ENCODE measurements around the gene KLHL7.

The KLHL7 gene, protein sequence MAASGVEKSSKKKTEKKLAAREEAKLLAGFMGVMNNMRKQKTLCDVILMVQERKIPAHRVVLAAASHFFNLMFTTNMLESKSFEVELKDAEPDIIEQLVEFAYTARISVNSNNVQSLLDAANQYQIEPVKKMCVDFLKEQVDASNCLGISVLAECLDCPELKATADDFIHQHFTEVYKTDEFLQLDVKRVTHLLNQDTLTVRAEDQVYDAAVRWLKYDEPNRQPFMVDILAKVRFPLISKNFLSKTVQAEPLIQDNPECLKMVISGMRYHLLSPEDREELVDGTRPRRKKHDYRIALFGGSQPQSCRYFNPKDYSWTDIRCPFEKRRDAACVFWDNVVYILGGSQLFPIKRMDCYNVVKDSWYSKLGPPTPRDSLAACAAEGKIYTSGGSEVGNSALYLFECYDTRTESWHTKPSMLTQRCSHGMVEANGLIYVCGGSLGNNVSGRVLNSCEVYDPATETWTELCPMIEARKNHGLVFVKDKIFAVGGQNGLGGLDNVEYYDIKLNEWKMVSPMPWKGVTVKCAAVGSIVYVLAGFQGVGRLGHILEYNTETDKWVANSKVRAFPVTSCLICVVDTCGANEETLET

DNA sequence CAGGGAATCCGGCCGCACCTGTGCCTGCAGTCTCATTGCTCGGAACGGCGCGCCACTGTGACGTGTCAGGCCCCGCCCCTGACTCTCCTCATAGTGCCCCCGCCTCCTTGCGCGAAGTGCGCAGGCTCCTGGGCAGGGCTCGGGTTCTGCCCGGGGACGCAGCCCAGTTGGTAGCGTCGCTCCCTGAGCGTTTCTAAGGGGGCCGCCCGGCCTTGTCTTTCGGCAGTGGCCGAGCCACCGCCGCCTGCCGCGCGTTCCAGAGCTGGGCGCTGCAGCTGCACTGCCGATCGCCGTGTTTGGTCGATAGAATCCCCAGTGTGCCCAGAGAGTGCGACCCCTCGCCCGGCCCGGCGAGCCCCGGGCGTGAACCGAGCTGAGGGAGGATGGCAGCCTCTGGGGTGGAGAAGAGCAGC is at the start of gene KLHL7:
KLHL7 (plus strand) TSS at position 142 of the 413 bp plus-strand sequence; CDS start at position 384, 242 bp downstream.
- peak; percentile 54 for DNase-seq

DNA sequence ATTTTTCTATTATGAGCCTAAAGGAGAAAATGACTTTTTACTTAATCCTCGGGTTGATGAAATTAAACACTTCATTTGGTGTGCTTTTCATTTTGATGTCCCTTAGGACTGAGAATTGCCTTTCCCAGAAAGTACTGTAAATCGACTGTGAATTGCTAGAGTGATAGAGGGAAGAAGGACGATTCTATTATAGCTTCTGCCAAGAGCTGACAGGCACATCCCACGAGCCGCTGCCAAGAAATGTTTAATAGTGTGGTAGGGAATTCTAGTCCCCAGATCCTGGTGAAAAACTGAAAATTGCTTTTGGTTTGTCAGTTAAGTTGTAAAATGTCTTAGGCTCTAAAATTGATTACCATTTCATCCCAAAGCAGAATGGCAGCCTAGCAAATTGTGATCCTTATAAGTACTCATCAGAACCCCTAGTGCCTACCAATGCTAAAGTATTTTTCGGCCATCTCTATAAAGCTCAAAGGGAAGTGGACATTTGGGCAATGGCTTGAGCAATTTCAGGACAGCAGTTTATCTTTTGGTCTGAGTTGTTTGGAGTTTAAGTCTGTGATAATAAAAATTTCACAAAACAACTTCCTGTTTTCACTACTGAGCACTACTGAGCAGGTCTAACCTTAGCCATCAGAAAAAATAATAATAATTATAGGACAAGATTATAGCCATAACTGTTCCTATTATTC is 47.0 kb upstream of the KLHL7 start:
- DNase-seq: no peak

DNA sequence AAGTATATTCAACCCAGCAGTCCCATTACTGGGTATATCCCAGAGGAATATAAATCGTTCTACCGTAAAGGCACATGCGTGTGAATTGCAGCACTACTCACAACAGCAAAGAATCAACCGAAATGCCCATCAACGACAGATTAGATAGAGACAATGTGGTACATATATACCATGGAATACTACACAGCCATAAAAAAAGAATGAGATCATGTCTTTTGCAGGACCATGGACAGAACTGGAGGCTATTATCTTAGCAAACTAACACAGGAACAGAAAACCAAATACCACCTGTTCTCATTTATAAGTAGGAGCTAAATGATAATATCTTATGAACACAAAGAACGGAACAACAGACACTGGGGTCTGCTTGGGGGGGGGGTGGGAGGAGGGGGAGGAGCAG is 44.3 kb upstream of the KLHL7 start:
- no peak for DNase-seq

DNA sequence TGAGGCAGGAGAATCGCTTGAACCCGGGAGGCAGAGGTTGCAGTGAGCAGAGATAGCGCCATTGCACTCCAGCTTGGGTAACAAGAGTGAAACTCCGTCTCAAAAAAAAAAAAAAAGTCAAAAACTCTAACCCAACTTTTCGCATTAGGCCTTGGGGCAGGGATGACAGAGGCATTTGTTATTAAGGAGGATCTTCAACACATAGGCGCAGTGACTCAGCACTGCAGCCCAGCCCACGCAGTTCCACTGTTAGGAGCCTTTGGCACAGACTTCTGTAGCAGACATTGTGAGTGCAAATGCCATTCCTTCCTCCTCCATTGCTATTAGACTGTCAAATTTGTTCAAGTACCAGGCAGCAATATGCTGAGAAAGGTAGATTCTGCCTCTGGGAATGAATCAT is 43.1 kb upstream of the KLHL7 start:
- no peak for DNase-seq

DNA sequence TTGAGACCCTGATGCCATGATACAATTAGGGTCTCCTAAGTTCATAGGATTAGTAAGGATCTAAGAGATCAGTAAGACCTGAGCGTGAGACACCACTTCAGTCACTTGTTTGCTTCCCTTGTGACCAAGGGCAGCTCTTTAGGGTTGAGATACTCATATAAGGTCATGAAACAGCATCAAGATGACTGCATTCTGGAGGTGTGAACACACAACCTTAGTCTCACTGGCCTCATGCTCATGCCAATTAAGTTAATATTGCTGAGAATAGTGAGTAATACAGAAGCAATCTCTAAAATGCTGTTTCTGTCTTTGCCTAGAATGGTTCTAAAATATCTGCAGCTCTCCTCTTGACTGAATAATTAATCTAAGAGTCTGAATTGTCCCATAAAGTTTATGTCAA is 39.6 kb upstream of the KLHL7 start:
- DNase-seq: no peak

DNA sequence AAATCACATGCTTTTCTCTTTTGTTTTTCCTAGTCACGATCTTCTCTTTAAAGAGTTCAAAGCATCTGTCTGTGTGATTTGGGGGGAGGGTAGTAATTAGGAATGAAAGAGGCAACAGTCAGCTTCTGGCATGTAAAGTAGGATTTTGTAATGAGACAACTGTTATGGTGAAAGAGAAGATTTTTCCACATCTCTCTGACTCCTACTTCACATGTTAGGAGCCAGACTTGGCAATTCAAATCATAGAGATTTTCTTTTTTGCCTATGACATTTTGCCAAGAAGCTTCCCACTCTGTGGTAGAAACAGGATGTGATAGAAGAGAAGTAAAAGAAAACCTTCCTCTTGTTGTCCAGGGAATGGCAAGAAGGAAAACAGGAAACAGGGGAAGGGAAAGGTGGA is 38.3 kb upstream of the KLHL7 start:
- no peak for DNase-seq

DNA sequence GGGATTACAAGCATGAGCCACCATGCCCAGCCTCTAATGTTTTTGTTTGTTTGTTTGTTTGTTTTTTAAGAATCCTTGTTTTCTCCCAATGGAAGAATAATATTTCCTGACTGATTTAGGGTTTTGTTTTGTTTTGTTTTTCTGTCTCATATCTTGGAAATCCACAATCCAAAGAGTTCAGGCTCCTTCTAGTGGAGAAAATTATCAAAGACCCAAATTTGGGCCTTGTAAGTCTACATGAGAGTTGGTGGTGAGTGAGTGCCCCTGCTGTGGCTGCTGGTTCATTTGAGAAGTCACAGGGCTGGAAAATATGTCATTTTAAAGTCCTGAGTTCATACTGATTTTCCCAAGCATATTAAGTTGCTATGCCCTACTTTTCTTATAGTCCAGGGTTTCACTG is 33.5 kb upstream of the KLHL7 start:
- DNase-seq: no peak

DNA sequence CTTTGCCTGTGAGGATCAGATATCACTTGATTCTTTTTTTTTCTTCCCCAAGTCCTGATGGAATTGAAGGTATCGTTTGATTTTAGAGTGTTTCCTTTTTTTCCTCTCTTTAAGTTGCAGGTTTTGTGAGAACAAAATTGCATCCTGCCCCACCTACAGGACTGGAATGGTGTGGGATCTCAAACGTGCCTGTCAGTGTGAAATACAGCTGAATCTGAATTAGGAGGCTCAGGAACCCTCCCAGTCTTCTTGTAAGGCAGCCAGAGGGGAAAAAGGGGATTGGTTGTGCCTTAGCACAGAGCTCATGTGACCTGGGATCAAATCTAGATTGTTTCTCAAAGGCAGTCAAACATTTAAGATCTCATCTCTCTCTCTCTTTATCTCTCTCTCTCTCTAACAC is 32.7 kb upstream of the KLHL7 start:
- no peak for DNase-seq

DNA sequence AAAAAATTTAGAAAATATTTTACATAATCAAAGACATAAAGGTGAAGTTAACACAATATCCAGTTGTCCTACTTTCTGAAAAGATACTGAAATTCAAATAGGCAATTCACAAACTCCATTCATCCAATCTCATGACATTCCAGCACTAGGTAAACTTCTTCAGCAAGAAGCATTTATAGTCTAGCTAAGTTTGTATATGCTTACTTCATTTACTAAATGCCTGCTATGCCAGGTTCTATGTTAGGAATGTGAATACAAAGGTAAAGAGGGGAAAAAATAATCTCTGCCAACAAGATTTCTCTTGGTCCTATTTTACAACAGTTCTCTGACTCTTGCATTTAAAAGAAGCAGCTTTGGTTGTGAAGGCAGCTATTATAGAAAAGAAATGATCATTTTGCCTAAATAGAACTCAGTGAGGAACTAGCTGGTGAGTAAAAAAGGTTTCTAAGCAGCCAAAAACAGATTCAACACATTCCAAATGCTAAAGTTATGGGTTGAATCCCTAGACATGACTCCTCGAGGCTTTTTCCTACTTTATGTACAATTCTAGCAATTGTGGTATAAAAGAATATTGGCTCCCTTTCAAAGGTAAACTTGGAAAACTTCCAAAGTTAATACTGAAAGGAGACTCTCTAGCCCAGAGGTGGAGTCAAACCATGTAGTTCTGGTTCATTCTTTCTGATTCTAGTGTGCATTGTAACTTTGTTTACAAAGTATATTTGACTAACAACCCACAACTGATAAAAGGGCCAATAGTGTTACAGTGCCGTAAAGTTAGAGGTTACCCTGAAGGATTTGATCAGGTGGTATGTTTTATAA is 30.9 kb upstream of the KLHL7 start:
- DNase-seq: no peak

DNA sequence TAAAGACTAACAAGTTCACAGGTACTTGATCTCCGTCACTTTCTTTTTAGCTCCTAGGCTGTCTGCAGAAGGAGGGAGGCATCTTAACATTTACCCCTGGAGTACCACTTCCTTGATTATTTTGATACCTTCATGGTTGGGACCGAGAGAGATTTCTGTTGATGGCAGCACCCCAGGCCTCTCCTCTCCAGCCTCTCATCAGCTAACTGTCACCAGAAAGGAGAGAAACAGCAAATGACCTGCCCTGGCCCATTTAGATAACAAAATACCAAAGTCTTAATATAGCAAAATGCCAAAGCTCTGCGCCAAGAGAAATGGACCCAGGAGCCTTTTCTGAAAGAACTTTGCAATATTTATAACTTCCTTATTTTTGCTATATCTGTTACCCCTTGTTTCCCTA is 30.0 kb upstream of the KLHL7 start:
- no peak for DNase-seq

DNA sequence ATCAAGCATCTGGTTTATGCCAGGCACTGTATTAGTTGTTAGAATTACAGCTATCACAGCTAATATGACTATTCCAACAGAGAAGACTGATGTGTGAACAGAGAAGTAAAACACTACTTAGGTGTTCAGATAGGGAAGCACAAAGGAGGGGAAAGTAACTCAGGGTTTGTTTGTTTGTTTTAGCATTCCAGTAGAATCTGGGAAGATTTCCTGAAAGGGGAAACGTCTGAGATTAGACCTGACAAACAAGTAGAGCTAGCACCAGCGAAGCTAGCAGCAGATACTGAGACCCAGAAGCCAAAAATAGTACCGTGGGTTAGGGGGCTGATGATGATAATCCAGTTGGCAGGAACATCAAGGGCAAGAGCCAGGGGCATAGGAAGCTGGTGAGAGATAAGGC is 28.8 kb upstream of the KLHL7 start:
- no peak for DNase-seq

DNA sequence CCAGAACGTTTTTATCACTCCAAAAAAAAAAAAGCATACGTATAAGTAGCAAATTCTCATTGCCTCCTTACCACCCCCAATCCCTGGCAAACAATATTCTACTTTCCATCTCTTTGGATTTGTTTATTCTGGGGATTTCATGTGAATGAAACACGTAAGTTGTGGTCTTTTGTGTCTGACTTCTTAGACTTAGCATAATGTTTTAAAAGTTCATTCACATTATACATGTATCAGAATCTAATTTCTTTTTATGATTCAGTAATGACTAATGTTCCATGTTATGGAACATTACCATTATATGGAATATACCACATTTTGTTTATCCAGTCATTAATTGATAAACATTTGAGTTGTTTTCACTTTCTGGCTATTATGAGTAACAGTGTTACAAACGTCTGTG is 12.5 kb upstream of the KLHL7 start:
- DNase-seq: no peak

DNA sequence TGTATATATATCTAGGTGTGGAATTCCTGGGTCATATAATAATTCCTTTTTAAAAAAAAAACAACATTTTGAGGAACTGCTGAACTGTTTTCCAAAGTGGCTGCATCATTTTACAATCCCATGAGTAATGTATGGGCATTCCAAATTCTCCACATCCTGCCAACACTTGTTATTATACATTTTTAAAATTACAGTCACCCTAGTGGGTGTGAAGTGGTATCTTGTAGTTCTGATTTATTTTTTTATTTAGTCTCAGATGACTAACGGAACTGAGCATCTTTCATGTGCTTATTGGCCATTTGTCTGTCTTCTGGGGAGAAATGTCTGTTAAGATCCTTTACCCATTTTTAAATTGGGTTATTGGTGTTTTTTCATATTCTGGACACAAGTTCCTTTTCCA is 12.0 kb upstream of the KLHL7 start:
- DNase-seq: no peak

DNA sequence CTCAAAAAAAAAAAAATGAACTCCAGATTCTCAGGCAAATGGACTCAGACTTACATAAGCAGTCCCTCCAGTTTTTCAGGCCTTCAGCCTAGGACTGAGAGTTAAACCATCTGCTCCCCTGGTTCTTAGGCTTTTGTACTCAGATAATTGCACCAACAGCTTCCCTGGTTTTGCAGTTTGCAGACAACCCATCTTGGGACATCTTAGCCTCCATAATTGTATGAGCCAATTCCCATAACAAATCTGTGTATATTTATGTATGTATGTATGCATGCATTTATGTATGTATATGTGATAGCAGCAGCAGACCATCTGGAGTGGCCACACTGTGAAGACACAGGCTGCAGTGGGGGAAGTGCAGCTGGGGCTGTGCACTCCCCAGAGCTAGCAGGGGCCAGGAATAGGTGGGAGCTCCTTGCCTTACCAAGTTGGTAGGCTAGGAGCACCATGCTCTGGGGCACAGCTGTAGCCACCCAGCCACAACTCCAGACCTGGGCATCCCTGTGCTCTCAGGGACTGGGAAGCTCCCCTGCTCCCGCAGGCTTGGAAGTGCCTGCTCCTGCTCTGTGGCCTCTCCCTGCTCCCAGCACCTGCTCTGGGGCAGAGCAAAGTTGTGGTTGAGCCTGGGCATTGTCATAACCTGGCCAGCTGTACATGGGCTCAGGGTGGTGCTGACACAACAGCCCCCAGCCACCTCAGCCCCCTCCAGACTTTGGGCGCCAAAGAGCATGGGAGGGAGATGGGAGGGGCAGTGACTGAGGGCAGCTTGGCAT is 8.9 kb upstream of the KLHL7 start:
- no peak for DNase-seq

DNA sequence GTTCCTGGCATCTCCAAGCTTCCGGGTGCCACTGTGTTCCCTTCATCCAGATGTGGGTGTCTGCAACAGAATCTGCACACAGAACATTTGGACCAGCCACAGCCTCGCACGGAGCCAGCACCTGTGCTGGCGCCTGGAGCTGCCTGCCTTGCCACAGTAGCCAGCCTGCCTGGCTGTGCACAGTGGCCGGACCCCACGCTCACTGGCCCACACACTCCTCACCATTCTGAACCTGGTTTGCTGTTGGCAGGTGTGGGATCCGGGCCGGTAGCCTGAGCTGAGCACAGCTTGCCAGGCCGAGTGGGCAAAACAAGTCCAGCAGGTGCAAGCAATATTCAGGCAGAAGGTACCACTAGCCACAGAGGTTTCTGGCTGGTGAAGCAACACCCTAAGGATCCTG is 7.6 kb upstream of the KLHL7 start:
- no peak for DNase-seq

DNA sequence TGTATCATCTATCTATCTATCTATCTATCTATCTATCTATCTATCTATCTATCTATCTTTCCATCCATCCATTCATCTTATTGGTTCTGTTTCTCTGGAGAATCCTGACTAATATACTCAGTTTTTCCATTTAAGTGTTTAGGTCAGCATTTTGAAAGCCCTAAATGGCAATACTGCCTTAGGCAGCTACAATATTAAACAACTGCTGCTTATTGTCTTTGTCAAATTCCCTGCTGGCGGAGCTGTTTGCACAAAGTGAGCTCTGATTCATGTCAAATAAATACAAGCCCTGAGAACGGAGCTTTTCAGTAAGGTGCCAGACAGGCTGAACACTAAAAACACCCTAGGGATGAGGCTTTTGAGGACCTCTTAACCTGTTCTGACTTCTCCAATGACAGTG is 7.1 kb upstream of the KLHL7 start:
- DNase-seq: no peak

DNA sequence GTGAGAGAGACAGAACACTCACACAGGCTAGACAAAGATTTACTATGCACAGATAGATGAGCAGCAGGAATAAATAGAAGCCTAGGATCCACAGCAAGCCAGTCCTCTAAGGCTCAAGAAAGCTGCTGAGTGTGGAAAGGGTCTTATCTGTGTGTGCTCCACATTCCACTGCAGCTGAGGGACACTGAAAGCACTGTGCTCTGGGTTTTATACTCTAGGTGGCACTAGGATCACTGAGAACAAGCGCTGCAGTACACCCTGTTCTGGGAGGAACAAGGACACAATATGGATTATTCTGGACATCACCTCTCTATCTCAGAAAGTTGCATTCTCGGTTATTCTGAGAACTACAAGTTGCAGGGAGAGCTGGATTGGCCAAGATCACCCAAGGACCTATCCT is 4.9 kb upstream of the KLHL7 start:
- no peak for DNase-seq

DNA sequence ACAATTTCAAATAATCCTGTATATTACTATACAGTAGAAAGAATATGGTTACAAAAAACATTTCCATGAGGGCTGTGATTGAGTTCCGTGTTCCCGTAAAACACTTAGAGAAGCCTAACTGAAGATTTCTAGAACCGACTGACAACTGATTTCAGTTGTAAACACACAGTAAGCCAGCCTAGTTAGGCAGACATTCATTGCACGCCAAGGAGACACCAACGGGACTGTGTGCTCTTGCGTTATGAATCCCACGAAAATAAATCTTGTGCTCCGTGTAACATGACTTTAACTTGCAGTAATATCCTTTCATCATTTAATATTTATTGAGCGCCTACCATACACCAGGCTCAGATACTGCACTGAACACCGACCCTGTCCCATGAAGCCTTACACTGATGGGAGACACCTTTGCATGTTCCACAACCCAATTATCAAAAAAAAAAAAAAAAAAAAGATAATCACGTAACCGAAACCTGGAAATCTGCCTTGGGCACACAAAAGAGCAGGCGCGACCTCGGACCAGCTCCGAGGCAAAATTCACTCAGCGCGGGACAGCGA is 420 bp upstream of the KLHL7 start:
- no peak for DNase-seq

DNA sequence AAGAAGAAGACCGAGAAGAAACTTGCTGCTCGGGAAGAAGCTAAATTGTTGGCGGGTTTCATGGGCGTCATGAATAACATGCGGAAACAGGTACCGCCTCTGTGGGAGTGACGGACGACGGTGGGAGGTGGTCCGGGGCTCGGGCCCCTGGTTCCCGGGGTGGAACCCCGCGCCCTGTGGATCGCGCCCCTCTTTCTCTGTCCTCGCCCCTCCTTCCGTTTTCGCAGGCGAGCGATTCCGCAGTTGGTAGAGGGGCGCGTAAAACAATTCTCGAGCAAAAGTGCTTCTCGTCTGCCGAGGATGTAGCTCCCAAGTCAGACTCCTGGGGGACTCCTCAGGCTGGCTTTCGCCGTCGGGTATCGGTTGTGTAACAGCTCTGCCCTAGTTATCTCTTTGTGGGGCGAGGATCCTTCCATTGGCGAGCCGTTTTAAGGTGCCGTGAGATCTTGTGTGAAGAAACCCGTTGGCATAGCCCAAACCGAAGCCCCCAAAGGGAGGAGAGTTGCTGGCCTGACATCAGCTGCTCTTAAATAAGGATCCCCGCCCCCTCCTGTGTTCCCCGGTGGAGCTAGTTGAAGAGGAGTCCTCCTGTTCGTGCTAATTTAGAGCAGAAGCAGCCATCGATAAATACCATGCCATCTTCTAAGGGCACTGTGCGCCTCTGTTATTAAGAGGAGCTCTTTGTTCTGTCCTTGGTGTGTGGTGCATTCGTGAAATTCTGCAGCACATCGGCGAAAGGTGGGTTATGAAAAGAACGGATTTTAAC is 655 bp downstream of the KLHL7 start:
- DNase-seq: no peak

DNA sequence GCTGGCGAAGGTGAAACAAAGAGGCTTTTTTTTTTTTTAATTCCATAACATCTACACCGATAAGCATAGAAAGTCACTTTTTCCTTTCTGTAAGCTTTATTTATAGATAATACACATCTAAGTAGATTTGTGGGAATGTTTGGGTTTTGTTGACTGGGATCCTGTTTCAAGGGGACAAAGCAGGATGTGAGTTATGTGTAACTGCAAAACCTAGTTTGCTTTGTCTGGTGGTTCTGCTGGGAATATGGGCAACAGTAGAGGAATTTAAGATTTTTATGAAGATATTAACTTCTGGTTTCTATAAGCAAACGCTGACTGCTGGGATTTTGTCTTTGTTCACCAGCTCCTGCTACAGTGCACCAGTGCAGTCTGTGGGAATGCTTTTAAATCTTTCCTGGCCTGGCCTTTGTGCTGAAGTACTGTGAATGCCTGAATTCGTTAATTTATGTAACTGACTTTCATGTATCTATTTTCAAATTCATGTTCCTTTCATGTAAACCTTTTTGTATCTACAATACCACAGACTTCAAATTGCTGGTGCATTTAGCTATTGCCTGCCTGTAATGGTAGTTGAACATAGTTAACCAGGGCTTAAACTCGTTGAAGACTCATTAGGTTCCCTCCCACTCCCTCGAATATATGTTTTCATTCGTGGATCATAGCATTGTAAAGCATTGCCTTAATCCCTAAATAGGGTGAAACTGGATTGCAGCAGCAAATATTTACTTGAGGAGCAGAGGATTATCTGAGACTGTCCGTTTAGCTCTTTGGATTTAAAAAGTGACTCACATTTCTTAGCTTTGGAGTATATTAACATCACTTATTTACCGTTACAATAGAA is 1.5 kb downstream of the KLHL7 start:
- no peak for DNase-seq
